HL-60 (cell line): ENCODE results near the gene SCARF1.

Experiments
- DNase-seq, 2 experiments: peaks; one replicate each; pipeline ENCODE4 v3.0.0-alpha.2; 2010 to 2020; ENCODE audit warnings: low read depth in 1 of 2, low spot score in 1 of 2
- H3K27ac ChIP-seq: fragments of 250-450 bp; sonication (Bioruptor Pico); replicated peaks from 2 replicates; pipeline ENCODE4 v1.5.1; 2020; ENCODE audit warnings: mild to moderate bottlenecking, moderate library complexity
- H3K27me3 ChIP-seq: fragments of 250-450 bp; sonication (Bioruptor Pico); 2 replicates; pipeline ENCODE4 v1.5.1; 2021; ENCODE audit warnings: mild to moderate bottlenecking, moderate library complexity; ENCODE audit not compliant: insufficient read depth, poor library complexity, severe bottlenecking
- H3K4me3 ChIP-seq: replicated peaks from 2 replicates; pipeline ENCODE4 v1.5.1; 2011; ENCODE audit warnings: mild to moderate bottlenecking, control low read depth, low read length; ENCODE audit not compliant: insufficient read depth
- GABPA ChIP-seq: IDR thresholded peaks from 2 replicates; pipeline ENCODE4 v1.6.1; 2012; ENCODE audit warnings: low read depth
- POLR2AphosphoS5 ChIP-seq: IDR thresholded peaks from 2 replicates; pipeline ENCODE4 v1.6.1; 2012; ENCODE audit warnings: low read depth
- SPI1 ChIP-seq: IDR thresholded peaks from 2 replicates; pipeline ENCODE4 v1.6.1; 2012; ENCODE audit warnings: low read depth, mild to moderate bottlenecking, borderline replicate concordance
- TF ChIP-seq, protein P1 (sequence below): IDR thresholded peaks from one replicate; pipeline ENCODE4 v1.5.1; 2011; ENCODE audit warnings: low read length, control low read depth, inconsistent platforms; ENCODE audit not compliant: insufficient read depth
- TF ChIP-seq, protein P2 (sequence below): IDR thresholded peaks from 2 replicates; pipeline ENCODE4 v1.6.1; 2012; ENCODE audit warnings: low read depth; ENCODE audit not compliant: insufficient replicate concordance

The SCARF1 gene

GRCh38 chr17:1651559-1651844, 6.0 kb upstream of the SCARF1 start:
- TF ChIP-seq SPI1 (no peak), POLR2AphosphoS5 (no peak), GABPA (no peak)
- TF ChIP-seq, protein P1, sequence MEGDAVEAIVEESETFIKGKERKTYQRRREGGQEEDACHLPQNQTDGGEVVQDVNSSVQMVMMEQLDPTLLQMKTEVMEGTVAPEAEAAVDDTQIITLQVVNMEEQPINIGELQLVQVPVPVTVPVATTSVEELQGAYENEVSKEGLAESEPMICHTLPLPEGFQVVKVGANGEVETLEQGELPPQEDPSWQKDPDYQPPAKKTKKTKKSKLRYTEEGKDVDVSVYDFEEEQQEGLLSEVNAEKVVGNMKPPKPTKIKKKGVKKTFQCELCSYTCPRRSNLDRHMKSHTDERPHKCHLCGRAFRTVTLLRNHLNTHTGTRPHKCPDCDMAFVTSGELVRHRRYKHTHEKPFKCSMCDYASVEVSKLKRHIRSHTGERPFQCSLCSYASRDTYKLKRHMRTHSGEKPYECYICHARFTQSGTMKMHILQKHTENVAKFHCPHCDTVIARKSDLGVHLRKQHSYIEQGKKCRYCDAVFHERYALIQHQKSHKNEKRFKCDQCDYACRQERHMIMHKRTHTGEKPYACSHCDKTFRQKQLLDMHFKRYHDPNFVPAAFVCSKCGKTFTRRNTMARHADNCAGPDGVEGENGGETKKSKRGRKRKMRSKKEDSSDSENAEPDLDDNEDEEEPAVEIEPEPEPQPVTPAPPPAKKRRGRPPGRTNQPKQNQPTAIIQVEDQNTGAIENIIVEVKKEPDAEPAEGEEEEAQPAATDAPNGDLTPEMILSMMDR = no peak
- TF ChIP-seq, protein P2, sequence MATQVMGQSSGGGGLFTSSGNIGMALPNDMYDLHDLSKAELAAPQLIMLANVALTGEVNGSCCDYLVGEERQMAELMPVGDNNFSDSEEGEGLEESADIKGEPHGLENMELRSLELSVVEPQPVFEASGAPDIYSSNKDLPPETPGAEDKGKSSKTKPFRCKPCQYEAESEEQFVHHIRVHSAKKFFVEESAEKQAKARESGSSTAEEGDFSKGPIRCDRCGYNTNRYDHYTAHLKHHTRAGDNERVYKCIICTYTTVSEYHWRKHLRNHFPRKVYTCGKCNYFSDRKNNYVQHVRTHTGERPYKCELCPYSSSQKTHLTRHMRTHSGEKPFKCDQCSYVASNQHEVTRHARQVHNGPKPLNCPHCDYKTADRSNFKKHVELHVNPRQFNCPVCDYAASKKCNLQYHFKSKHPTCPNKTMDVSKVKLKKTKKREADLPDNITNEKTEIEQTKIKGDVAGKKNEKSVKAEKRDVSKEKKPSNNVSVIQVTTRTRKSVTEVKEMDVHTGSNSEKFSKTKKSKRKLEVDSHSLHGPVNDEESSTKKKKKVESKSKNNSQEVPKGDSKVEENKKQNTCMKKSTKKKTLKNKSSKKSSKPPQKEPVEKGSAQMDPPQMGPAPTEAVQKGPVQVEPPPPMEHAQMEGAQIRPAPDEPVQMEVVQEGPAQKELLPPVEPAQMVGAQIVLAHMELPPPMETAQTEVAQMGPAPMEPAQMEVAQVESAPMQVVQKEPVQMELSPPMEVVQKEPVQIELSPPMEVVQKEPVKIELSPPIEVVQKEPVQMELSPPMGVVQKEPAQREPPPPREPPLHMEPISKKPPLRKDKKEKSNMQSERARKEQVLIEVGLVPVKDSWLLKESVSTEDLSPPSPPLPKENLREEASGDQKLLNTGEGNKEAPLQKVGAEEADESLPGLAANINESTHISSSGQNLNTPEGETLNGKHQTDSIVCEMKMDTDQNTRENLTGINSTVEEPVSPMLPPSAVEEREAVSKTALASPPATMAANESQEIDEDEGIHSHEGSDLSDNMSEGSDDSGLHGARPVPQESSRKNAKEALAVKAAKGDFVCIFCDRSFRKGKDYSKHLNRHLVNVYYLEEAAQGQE = no peak
- no peak for DNase-seq
- no peak overlapping the region for H3K4me3 ChIP-seq
- no peak overlapping the region for H3K27ac ChIP-seq
- no peaks in the 10 kb centered on the region for H3K27me3 ChIP-seq

DNA sequence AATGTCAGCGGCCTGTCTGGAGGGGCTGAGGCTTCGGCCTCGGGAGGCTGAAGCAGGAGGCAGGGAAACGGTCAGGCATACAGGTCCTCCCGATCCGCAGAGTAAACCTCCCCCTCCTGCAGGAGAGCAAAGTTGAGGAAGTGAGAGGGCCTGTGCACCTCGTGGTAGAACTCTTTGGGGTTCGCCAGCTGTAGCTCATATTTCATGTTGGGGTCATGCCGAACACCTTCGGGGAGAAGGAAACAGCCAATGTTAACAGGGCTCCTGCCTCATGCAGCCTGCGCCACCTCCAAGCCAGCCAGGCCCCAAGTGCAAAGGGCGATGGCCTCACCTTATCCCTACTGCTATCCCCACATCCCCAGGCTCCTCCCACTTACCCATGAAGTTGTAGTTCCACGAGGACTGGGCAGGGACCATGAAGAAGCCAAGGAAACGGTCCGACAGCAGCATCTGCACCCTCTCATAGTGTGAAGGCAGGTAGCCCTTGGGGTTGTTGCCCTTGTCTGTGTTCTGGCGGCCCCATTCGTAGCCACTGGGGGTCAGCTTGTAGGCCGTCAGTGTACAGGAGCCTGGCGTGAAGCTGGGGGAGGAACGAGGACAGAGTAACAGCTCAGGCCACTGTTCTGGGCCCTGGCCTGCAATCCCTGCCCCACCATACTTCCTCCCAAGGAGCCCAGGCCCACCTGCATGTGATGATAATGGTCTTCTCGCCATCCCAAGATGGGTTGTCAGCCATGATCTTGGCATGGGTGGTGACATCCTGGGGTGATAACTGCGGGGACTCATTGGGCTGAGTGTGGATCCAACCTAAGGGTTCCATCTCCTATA, 5.4 kb upstream of the SCARF1 start:
- no peaks in the 10 kb centered on the region for H3K27me3 ChIP-seq
- H3K27ac ChIP-seq = no peak overlapping the region
- no peak for DNase-seq
- no peak overlapping the region for H3K4me3 ChIP-seq
- TF ChIP-seq POLR2AphosphoS5 = no peak
- TF ChIP-seq, protein P2 = no peak
- TF ChIP-seq, protein P1 = no peak
- no peak for TF ChIP-seq SPI1
- no peak for TF ChIP-seq GABPA

- Histone ChIP-seq H3K27me3 (no peaks in the 10 kb centered on the region), H3K27ac (peak within 1 kb of the TSS; percentile 62), H3K4me3 (peak within 1 kb of the TSS; percentile 46)
- DNase-seq = peak in 1 of 2 experiments; percentile 49
- TF ChIP-seq GABPA (no peak), SPI1 (no peak), POLR2AphosphoS5 (no peak)
- TF ChIP-seq, protein P2 = no peak
- TF ChIP-seq, protein P1 = no peak
These were observed 4.4 kb upstream of the SCARF1 start, which contains the start of gene RILP for GRCh38 chr17:1649844-1650501. Gene RILP (minus strand): TSS chr17:1649866. CDS start chr17:1649804, 62 bp downstream.
